H1 (cell line): Measurements from ENCODE around the gene GTF2A1L. TPM values are rescaled to one million over a fixed set of nuclear protein-coding genes. Genes with fewer than 3 reads are reported as not detected.

Experiments
- CTCF ChIA-PET: fragments of 300-600 bp; sonication (Branson Sonifier 250); formaldehyde crosslinking; loops from one replicate; lab custom pipeline; 2021; ENCODE audit not compliant: partially characterized antibody; lab: Charles Lee
- POLR2A ChIA-PET: fragments of 300-600 bp; sonication (Branson Sonifier 250); formaldehyde crosslinking; loops from one replicate; lab custom pipeline; 2021; ENCODE audit warnings: inconsistent platforms; ENCODE audit not compliant: partially characterized antibody; lab: Charles Lee
- DNase-seq, 2 experiments: peaks; one replicate each; pipeline versions ENCODE4 v3.0.0 to v3.0.0-alpha.2; 2010 to 2022; ENCODE audit warnings: low spot score in 2 of 2, low read depth in 1 of 2, mixed read lengths in 1 of 2
- FAIRE-seq: peaks from 2 replicates; lab custom pipeline; 2011; peaks lifted over from hg19 to GRCh38; lab: Jason Lieb, UNC
- H2AFZ ChIP-seq: 2 replicates; pipeline ENCODE4 v1.8.1; 2012; ENCODE audit warnings: low read length, inconsistent platforms
- H2AK5ac ChIP-seq: 2 replicates; pipeline ENCODE4 v1.6.1; 2013; ENCODE audit warnings: low read depth, low read length
- H2BK120ac ChIP-seq: replicated peaks from 2 replicates; pipeline ENCODE3; 2013; ENCODE audit warnings: low read depth, low read length, inconsistent platforms
- H2BK12ac ChIP-seq: 2 replicates; pipeline ENCODE4 v1.6.1; 2013; ENCODE audit warnings: low read depth, low read length
- H2BK15ac ChIP-seq: 2 replicates; pipeline ENCODE4 v1.6.1; 2013; ENCODE audit warnings: low read length
- H2BK20ac ChIP-seq: 2 replicates; pipeline ENCODE4 v1.6.1; 2013; ENCODE audit warnings: low read length
- H2BK5ac ChIP-seq: 2 replicates; pipeline ENCODE4 v1.6.1; 2013; ENCODE audit warnings: low read depth, low read length
- H3K14ac ChIP-seq: 2 replicates; pipeline ENCODE4 v1.6.1; 2013; ENCODE audit warnings: inconsistent platforms; ENCODE audit not compliant: insufficient read length
- H3K18ac ChIP-seq: 2 replicates; pipeline ENCODE4 v1.6.1; 2013; ENCODE audit warnings: low read length; ENCODE audit errors: extremely low read depth
- H3K23ac ChIP-seq: 2 replicates; pipeline ENCODE4 v1.6.1; 2013; ENCODE audit warnings: inconsistent platforms; ENCODE audit not compliant: insufficient read length
- H3K23me2 ChIP-seq: 2 replicates; pipeline ENCODE4 v1.6.1; 2013; ENCODE audit warnings: low read depth, low read length
- H3K27ac ChIP-seq: 2 replicates; pipeline ENCODE4 v1.6.1; 2011; ENCODE audit warnings: low read depth, low read length, inconsistent platforms
- H3K27me3 ChIP-seq, 4 experiments: replicated peaks in 1 of 4; 1 replicate in 1 of 4; 2 replicates in 3 of 4; pipeline versions ENCODE4 v1.6.1 to v1.8.1; 2011 to 2013; ENCODE audit warnings: low read length in 3 of 4, mild to moderate bottlenecking in 3 of 4, inconsistent platforms in 2 of 4, mixed read lengths in 2 of 4, moderate library complexity in 1 of 4; ENCODE audit not compliant: control insufficient read depth in 3 of 4, insufficient read depth in 3 of 4; ENCODE audit errors: extremely low read depth in 1 of 4
- H3K36me3 ChIP-seq, 4 experiments: 2 replicates each; pipeline versions ENCODE4 v1.6.1 to v1.8.1; 2011 to 2013; ENCODE audit warnings: mild to moderate bottlenecking in 4 of 4, low read length in 3 of 4, moderate library complexity in 2 of 4, control low read depth in 1 of 4, inconsistent platforms in 1 of 4; ENCODE audit not compliant: insufficient read depth in 4 of 4, control insufficient read depth in 2 of 4
- H3K4ac ChIP-seq: replicated peaks from 2 replicates; pipeline ENCODE3; 2013; ENCODE audit warnings: low read length, low read depth, mixed read lengths, inconsistent platforms; ENCODE audit not compliant: insufficient read length
- H3K4me1 ChIP-seq, 4 experiments: replicated peaks in 1 of 4; 1 replicate in 1 of 4; 2 replicates in 3 of 4; pipeline versions ENCODE4 v1.6.1 to v1.8.1; 2011 to 2013; ENCODE audit warnings: low read length in 3 of 4, inconsistent platforms in 2 of 4, mixed read lengths in 1 of 4; ENCODE audit not compliant: insufficient read depth in 4 of 4, control insufficient read depth in 3 of 4
- H3K4me2 ChIP-seq, 2 experiments: 2 replicates each; pipeline versions ENCODE4 v1.6.1 to v1.8.1; 2011 to 2013; ENCODE audit warnings: low read depth in 2 of 2, low read length in 2 of 2, control low read depth in 1 of 2, inconsistent platforms in 1 of 2, mild to moderate bottlenecking in 1 of 2; ENCODE audit not compliant: insufficient read depth in 1 of 2
- H3K4me3 ChIP-seq, 4 experiments: fragments of 200-600, 300-600 bp in 1 of 4; sonication (generic), shearing (Covaris generic), sonication (Bioruptor Twin) in 1 of 4; 2 replicates each; pipeline versions ENCODE4 v1.5.1 to v1.8.1; 2011 to 2016; ENCODE audit warnings: low read length in 4 of 4, low read depth in 3 of 4, control low read depth in 2 of 4, inconsistent platforms in 2 of 4, mild to moderate bottlenecking in 2 of 4, mixed read lengths in 1 of 4, moderate library complexity in 1 of 4; ENCODE audit not compliant: insufficient read depth in 2 of 4; ENCODE audit errors: extremely low read depth in 1 of 4
- H3K56ac ChIP-seq: replicated peaks from 2 replicates; pipeline ENCODE3; 2013; ENCODE audit warnings: low read depth, mild to moderate bottlenecking, mixed read lengths, low read length, inconsistent platforms; ENCODE audit not compliant: insufficient read length
- H3K79me1 ChIP-seq: 2 replicates; pipeline ENCODE4 v1.6.1; 2013; ENCODE audit warnings: low read depth, low read length, control low read depth
- H3K79me2 ChIP-seq, 2 experiments: 2 replicates each; pipeline versions ENCODE4 v1.6.1 to v1.8.1; 2012 to 2013; ENCODE audit warnings: low read length in 2 of 2, mild to moderate bottlenecking in 2 of 2, inconsistent platforms in 1 of 2; ENCODE audit not compliant: insufficient read depth in 2 of 2, control insufficient read depth in 1 of 2
- H3K9ac ChIP-seq, 4 experiments: replicated peaks in 1 of 4; 1 replicate in 1 of 4; 2 replicates in 3 of 4; pipeline versions ENCODE4 v1.6.1 to v1.8.1; 2011 to 2013; ENCODE audit warnings: low read depth in 3 of 4, low read length in 3 of 4, control low read depth in 2 of 4, mild to moderate bottlenecking in 2 of 4, moderate library complexity in 2 of 4, inconsistent platforms in 1 of 4; ENCODE audit errors: extremely low read depth in 1 of 4
- H3K9me3 ChIP-seq, 2 experiments: 2 replicates each; pipeline versions ENCODE4 v1.6.1 to v1.8.1; 2012 to 2013; ENCODE audit warnings: mild to moderate bottlenecking in 2 of 2, moderate library complexity in 2 of 2, control low read depth in 1 of 2, inconsistent platforms in 1 of 2, low read depth in 1 of 2, low read length in 1 of 2, mixed read lengths in 1 of 2; ENCODE audit not compliant: insufficient read depth in 2 of 2
- H4K20me1 ChIP-seq, 2 experiments: replicated peaks in 1 of 2; 2 replicates each; pipeline versions ENCODE3 to v1.8.1; 2011 to 2013; ENCODE audit warnings: inconsistent platforms in 2 of 2, low read length in 2 of 2, mild to moderate bottlenecking in 1 of 2; ENCODE audit not compliant: insufficient read depth in 2 of 2, control insufficient read depth in 1 of 2
- H4K5ac ChIP-seq: 2 replicates; pipeline ENCODE4 v1.6.1; 2013; ENCODE audit warnings: low read length, low read depth, mixed read lengths, inconsistent platforms; ENCODE audit not compliant: insufficient read length
- H4K8ac ChIP-seq: 2 replicates; pipeline ENCODE4 v1.8.0; 2013; ENCODE audit warnings: mild to moderate bottlenecking, moderate library complexity, low read length, inconsistent platforms; ENCODE audit not compliant: insufficient read depth; ENCODE audit errors: extremely low read depth
- H4K91ac ChIP-seq: replicated peaks from 2 replicates; pipeline ENCODE3; 2013; ENCODE audit warnings: low read length, mixed read lengths, inconsistent platforms; ENCODE audit not compliant: insufficient read length
- CHD2 ChIP-seq: IDR thresholded peaks from 2 replicates; pipeline ENCODE4 v1.6.1; 2012; ENCODE audit warnings: low read length, improper control_type of control experiment
- JUN ChIP-seq: IDR thresholded peaks from 2 replicates; pipeline ENCODE4 v1.6.1; 2011; ENCODE audit warnings: low read depth, mild to moderate bottlenecking, improper control_type of control experiment, low read length
- TAF7 ChIP-seq: optimal IDR thresholded peaks from 2 replicates; pipeline ENCODE3; 2011; ENCODE audit warnings: low read depth, mild to moderate bottlenecking, inconsistent platforms, low read length, moderate library complexity, borderline replicate concordance
- WGBS, 2 experiments: shearing (Covaris generic) in 1 of 2; methylation state at CpG; one replicate each; pipeline versions ENCODE4 v1.1.6 to v1.1.7; 2013 to 2015; ENCODE audit warnings: low lambda C conversion rate in 2 of 2, mixed read lengths in 2 of 2, inconsistent platforms in 1 of 2, low coverage in 1 of 2, missing lambda C conversion rate in 1 of 2; ENCODE audit not compliant: insufficient replicate concordance in 2 of 2, insufficient coverage in 1 of 2, insufficient read length in 1 of 2; ENCODE audit errors: extremely low coverage in 1 of 2, missing lambda C conversion rate in 1 of 2; 5-methylcytosine and 5-hydroxymethylcytosine counted together
- polyA plus RNA-seq, 7 experiments: library from polyadenylated mRNA; depleted of rRNA in 3 of 7; stranded (reverse) in 5 of 7; unstranded in 2 of 7; fragments of >200 nt in 5 of 7; fragments of 200-250 nt in 2 of 7; gene quantifications; 1 replicate in 5 of 7; 2 replicates in 1 of 7; 4 replicates in 1 of 7; pipeline versions ENCODE4 v1.2.1 to v1.2.3, GENCODE V29; 2011 to 2013; ENCODE audit warnings: missing spikeins in 2 of 7, mixed read lengths in 2 of 7
- total RNA-seq: library from RNA; stranded (reverse); fragmentation: NEBNext Ultra II Directional; extraction: Animal tissue kit (Norgen Biotek cat#: 25700); gene quantifications from 2 replicates; pipeline ENCODE4 v1.2.1, GENCODE V29; 2021

Gene GTF2A1L
- total and polyA plus RNA-seq, 2 of the 8 experiments (the other 6 are each of a cell fraction or from before 2014, with no cell fraction given) = 0.18 TPM; not detected in 1

GRCh38 chr2:48613211-48613610 is 4.4 kb upstream of the GTF2A1L start:
- H3K4me3 ChIP-seq = no peak overlapping the region
- no peaks in the 10 kb centered on the region for H3K27me3 ChIP-seq
- H3K36me3 ChIP-seq = no peaks in the 10 kb centered on the region
- H4K5ac ChIP-seq = no peak overlapping the region
- no peak overlapping the region for H4K8ac ChIP-seq
- H3K9ac ChIP-seq = no peak overlapping the region
- H3K14ac ChIP-seq = no peak overlapping the region
- CTCF ChIA-PET = interaction anchor here (1.0 to 1.4 kb wide), 2 partner anchors 10 to 211 kb away, joined by 3 to 5 read pairs; no protein-coding TSS in a partner anchor
- no peak overlapping the region for H3K27ac ChIP-seq
- no peak overlapping the region for H2BK120ac ChIP-seq
- no peak overlapping the region for H2BK5ac ChIP-seq
- DNase-seq = no peak
- H2BK15ac ChIP-seq = no peak overlapping the region
- H2BK20ac ChIP-seq = no peak overlapping the region
- H3K9me3 ChIP-seq = peaks cover 0 to 11% of the 10 kb centered on the region in 2 experiments; a peak in 2 of 4 replicates
- no peak overlapping the region for H3K18ac ChIP-seq
- no peak overlapping the region for H3K4ac ChIP-seq
- no peak overlapping the region for H2BK12ac ChIP-seq
- no peaks in the 10 kb centered on the region for H3K4me1 ChIP-seq
- H2AK5ac ChIP-seq = no peak overlapping the region
- WGBS, 2 experiments = 87% methylated on average over 2 of the region's 2 CpGs; no CpG with 5 or more reads in 1 of the 2 experiments
- H3K23ac ChIP-seq = no peak overlapping the region
- H3K56ac ChIP-seq = no peak overlapping the region
- no peak overlapping the region for H2AFZ ChIP-seq
- H3K79me2 ChIP-seq = no peaks in the 10 kb centered on the region
- no peaks in the 10 kb centered on the region for H4K20me1 ChIP-seq
- TF ChIP-seq TAF7 (no peak), JUN (no peak), CHD2 (no peak)
- TF ChIP-seq, all 59 proteins: peak for 0
- H3K23me2 ChIP-seq = no peaks in the 10 kb centered on the region
- no peak overlapping the region for H4K91ac ChIP-seq
- POLR2A ChIA-PET = no interaction called here
- no peaks in the 10 kb centered on the region for H3K79me1 ChIP-seq
- no peak overlapping the region for H3K4me2 ChIP-seq
- no peak for FAIRE-seq
